Ovary (tissue), 9 donors: ENCODE measurements around the gene RADIL. TPM values are rescaled to one million over a fixed set of nuclear protein-coding genes. Genes with fewer than 3 reads are reported as not detected.

ENCODE experiments used
- DNase-seq, 5 donors: peaks; one replicate each; pipeline ENCODE4 v3.0.0-alpha.2; 2019 to 2020
- H3K27ac ChIP-seq, 2 donors: fragments of 200-600 bp; one replicate each; pipeline versions ENCODE4 v1.5.1 to v1.8.0; 2019 to 2022
- H3K27me3 ChIP-seq: fragments of 200-600 bp; one replicate; pipeline ENCODE4 v1.8.0; 2022
- H3K36me3 ChIP-seq: fragments of 200-600 bp; sonication (generic); one replicate; pipeline ENCODE4 v1.5.1; 2019
- H3K4me1 ChIP-seq: one replicate; pipeline ENCODE4 v1.8.1; 2013; ENCODE audit warnings: mild to moderate bottlenecking, moderate library complexity; ENCODE audit not compliant: insufficient read depth
- H3K4me3 ChIP-seq: fragments of 200-600 bp; sonication (generic); one replicate; pipeline ENCODE4 v1.5.1; 2017
- H3K9me3 ChIP-seq, 2 donors: fragments of 200-600 bp in 1 of 2; sonication (generic) in 1 of 2; one replicate each; pipeline versions ENCODE4 v1.5.1 to v1.8.1; 2013 to 2019; ENCODE audit warnings: mild to moderate bottlenecking in 1 of 2, moderate library complexity in 1 of 2
- EP300 ChIP-seq: sonication (generic); formaldehyde crosslinking; IDR thresholded peaks from one replicate; pipeline ENCODE4 v1.6.1; 2017; ENCODE audit warnings: antibody characterized with exemption
- POLR2A ChIP-seq: fragments of 450-650 bp; IDR thresholded peaks from one replicate; pipeline ENCODE4 v1.6.1; 2017; ENCODE audit warnings: antibody characterized with exemption, mild to moderate bottlenecking, moderate library complexity
- WGBS, 3 donors: extraction: QIAGEN DNeasy Blood & Tissue Kit in 1 of 3; methylation state at CpG; one replicate each; pipeline versions ENCODE4 v1.1.5 to v1.1.7; 2013 to 2017; 5-methylcytosine and 5-hydroxymethylcytosine counted together
- intact Hi-C, 4 donors: fragments of 100-400 bp; cut with DNase I; formaldehyde crosslinking; loops; one replicate each; pipeline versions ENCODE4 v1.11.0 to v1.15.1; 2022 to 2023
- polyA plus RNA-seq, 2 donors: library from polyadenylated mRNA; stranded (reverse); fragments of 200-250 nt in 1 of 2; fragments of 350-450 nt in 1 of 2; fragmentation: Illumina TruSeq in 1 of 2; extraction: RNeasy Lipid Tissue Mini Kit (QIAGEN cat#74804) in 1 of 2; gene quantifications; one replicate each; pipeline ENCODE4 v1.2.3, GENCODE V29; 2013 to 2014
- total RNA-seq, 7 donors: library from RNA; depleted of rRNA in 2 of 7; stranded (reverse); fragments of >200 nt in 2 of 7; fragmentation: NEBNext Ultra II Directional in 3 of 7; extraction: Animal tissue kit (Norgen Biotek cat#: 25700) in 3 of 7; gene quantifications; one replicate each; pipeline versions ENCODE4 v1.1.0 to v1.2.4, GENCODE V29; 2016 to 2023
- TF ChIP-seq, protein P1 (sequence below), 3 donors: fragments of 450-650 bp in 2 of 3; fragments of 200-600 bp in 1 of 3; IDR thresholded peaks; one replicate each; pipeline versions ENCODE4 v1.5.1 to v1.8.0; 2016 to 2022; ENCODE audit warnings: antibody characterized with exemption in 3 of 3, mild to moderate bottlenecking in 1 of 3
- donor health status: DM: no; HTN: no; CAD: no; lungs with moderate emphysema.
- donor health status: DM: no; HTN: no; CAD: no.
- donor health status: Bipolar disorder and iron deficiency.
- donor health status: DM: yes; HTN: yes; CAD: no.
- donor health status: DM: no; HTN: no; CAD: no.
- donor health status: DM: yes; HTN: yes; CAD: no.

The RADIL gene
- total and polyA plus RNA-seq, 9 donors: 0.98 to 5.4 (median 2.4) TPM

DNA sequence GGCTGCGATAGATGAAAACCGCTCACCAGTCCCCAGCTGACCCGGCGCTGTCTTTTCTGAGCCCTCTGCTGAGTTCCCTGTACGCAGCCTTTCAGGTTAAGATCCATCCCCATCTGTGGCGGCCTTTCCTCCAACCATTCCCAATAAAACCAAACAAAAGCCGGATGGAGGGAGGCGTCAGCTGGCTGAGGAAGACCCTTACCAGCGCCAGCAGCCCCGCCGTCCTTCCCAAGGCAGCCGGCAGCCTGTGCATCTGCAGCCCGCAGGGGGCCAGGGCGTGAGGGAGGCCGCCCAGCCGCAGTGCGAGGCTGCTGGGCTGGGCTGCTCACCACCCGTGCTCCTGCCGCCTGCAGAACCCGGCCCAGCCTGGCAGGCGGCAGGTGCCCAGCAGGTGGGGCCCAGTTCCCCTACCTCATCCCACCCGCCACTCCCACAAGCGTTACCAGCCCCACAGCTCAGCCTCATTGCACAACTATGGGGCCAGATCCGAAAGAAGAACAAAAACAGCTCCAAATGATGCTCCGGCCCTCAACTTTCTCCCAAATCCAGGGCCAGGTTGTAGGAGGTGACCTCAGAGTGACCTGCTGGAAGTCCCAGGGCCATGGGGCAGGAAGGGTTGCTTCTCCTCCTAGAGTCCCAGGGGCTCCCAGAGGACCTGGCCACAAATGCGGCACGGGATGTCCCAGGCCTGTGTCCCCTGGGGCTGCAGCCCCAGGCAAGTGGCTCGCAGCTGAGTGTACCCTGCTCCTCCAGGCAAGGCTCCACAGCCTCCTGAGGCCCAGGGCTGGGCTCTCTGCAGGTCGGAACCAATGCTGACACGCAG lies 45.5 kb downstream of the RADIL start:
- H3K36me3 ChIP-seq: no peaks in the 10 kb centered on the region
- intact Hi-C loops: no loop called here
- 44 to 61% (median 49%) methylated on average over 22 to 30 of the region's 30 CpGs for WGBS, 3 donors
- no peaks in the 10 kb centered on the region for H3K9me3 ChIP-seq
- H3K4me3 ChIP-seq: no peak overlapping the region
- H3K27me3 ChIP-seq: no peaks in the 10 kb centered on the region
- TF ChIP-seq POLR2A (no peak), EP300 (no peak)
- TF ChIP-seq, protein P1, sequence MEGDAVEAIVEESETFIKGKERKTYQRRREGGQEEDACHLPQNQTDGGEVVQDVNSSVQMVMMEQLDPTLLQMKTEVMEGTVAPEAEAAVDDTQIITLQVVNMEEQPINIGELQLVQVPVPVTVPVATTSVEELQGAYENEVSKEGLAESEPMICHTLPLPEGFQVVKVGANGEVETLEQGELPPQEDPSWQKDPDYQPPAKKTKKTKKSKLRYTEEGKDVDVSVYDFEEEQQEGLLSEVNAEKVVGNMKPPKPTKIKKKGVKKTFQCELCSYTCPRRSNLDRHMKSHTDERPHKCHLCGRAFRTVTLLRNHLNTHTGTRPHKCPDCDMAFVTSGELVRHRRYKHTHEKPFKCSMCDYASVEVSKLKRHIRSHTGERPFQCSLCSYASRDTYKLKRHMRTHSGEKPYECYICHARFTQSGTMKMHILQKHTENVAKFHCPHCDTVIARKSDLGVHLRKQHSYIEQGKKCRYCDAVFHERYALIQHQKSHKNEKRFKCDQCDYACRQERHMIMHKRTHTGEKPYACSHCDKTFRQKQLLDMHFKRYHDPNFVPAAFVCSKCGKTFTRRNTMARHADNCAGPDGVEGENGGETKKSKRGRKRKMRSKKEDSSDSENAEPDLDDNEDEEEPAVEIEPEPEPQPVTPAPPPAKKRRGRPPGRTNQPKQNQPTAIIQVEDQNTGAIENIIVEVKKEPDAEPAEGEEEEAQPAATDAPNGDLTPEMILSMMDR (IDR thresholded peaks at IDR 0.05): no peak
- DNase-seq: no peak
- H3K4me1 ChIP-seq: peaks cover 1% of the 10 kb centered on the region
- no peak overlapping the region for H3K27ac ChIP-seq

DNA sequence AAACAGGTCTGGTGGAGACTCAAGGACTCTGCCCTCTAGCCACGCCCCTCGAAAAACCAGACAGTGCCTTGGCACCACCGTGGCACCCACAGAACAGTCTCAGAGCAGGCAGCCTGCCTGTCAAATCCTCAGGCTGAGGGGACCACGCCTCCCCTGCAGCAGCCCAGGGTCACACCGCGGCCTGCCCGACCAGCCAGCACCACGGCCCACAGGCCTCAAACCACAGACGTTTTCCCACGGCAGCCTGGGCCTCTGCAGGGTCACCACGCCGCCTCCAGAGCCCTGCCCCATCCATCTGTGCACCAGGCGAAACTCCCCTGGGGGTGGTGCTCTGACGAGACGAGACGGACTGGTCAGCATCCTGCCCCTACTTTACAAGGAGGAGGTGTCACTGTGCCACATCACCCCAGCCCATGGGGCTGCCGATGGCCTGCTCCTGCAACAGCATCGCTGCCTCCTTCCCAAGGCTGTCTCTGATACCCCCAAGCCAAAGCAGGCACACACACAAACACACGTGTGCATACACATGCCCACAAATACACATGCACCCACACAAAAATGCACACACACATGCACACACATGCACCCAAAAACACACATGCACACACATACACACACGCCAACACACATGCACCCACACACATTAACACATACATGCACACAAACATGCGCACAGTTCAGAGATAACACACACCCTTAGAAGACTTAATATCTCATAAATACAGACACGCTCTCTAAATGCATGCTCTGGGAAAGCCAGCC lies 46.3 kb downstream of the RADIL start:
- TF ChIP-seq EP300 (no peak), POLR2A (no peak)
- Histone ChIP-seq H3K4me3 (no peak overlapping the region), H3K27me3 (no peaks in the 10 kb centered on the region), H3K9me3 (no peaks in the 10 kb centered on the region), H3K36me3 (no peaks in the 10 kb centered on the region), H3K4me1 (peaks cover under 1% of the 10 kb centered on the region), H3K27ac (no peak overlapping the region)
- no peak for DNase-seq
- intact Hi-C loops: no loop called here
- WGBS, 3 donors: 77 to 80% (median 79%) methylated on average over 22 of the region's 22 CpGs

DNA sequence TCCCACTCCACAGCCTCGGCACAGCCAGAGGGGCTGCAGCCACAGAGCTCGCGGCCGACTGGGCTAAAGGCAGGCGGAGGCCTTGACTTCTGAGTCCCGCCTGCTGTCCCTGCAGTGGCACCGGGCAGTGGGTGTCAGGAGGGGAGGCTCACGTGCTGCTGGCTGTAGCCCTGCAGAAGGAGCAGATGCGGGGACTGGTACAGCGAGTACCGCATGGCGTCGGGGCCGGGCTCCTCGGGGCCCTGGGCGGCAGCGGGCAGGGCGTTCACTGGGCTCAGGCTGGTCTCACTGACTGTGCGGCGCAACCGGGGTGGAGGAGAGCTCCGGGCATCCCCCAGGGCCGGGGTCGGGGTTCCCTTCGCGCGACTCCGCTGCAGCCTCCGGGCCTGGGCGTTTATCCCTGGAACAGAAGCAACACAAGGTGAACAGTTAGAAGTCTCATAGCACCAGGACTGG lies 47.3 kb downstream of the RADIL start:
- no peak overlapping the region for H3K4me3 ChIP-seq
- H3K27me3 ChIP-seq: no peaks in the 10 kb centered on the region
- H3K9me3 ChIP-seq: no peaks in the 10 kb centered on the region
- no peak for DNase-seq
- 93 to 97% (median 93%) methylated on average over 29 to 30 of the region's 30 CpGs for WGBS, 3 donors
- H3K4me1 ChIP-seq: no peaks in the 10 kb centered on the region
- TF ChIP-seq, protein P1 (IDR thresholded peaks at IDR 0.05): no peak
- no peaks in the 10 kb centered on the region for H3K36me3 ChIP-seq
- H3K27ac ChIP-seq: no peak overlapping the region
- intact Hi-C loops: no loop called here

DNA sequence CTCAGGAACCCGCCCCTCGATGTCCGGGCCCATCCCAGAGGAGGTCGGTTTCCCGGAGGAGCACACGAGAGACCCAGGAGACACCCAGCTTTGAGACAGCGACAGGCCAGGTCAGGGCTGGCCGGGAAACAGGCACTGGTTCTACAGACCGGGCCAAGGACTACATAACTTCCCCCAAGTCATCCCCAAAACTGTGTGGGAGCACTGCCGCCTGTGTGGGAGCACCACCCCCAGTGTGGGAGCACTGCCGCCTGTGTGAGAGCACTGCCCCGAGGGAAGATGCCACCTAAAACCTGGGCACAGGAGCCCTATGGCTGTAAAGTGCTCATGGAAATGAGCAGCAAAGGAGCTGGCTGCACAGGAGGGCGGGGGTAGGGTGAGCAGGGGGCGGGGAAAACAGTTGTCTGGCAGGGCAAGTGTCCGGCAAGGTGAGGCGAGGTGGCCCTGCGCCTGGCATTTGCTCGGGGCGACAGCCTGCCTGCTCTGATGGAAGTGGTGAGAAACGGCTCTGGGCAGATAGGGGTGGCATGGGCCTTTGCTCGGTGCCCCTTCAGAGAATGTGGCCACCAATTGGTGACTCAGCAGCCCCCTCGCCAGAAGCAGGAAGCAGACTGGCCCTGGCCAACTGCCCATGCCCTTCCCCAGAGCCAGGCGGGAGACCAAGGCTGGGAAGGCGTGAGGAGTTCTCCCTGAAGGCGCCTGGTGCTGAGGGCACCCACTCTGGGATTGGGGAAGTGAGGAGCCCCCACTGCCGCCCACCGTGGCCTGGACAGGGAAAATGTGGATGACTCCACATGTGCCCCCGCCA lies 47.9 kb downstream of the RADIL start:
- Histone ChIP-seq H3K27me3 (no peaks in the 10 kb centered on the region), H3K4me3 (no peak overlapping the region), H3K4me1 (no peaks in the 10 kb centered on the region), H3K36me3 (no peaks in the 10 kb centered on the region), H3K27ac (no peak overlapping the region), H3K9me3 (no peaks in the 10 kb centered on the region)
- TF ChIP-seq POLR2A (no peak), EP300 (no peak)
- TF ChIP-seq, protein P1 (IDR thresholded peaks at IDR 0.05): no peak
- intact Hi-C loops: no loop called here
- 89 to 97% (median 92%) methylated on average over 24 to 28 of the region's 28 CpGs for WGBS, 3 donors
- DNase-seq: no peak
